GM21825 (cell line): ENCODE data around the gene MRPL9.

Experiments used
- ATAC-seq: cut with Tn5 transposase; IDR thresholded peaks from one replicate; pipeline ENCODE4 v1.9.1; 2021; ENCODE audit warnings: mild to moderate bottlenecking, moderate library complexity; ENCODE audit not compliant: unreplicated experiment

MRPL9 gene

GRCh38 chr1:151713874-151714273, 49.4 kb downstream of the MRPL9 start:
- ATAC-seq: no peak

DNA sequence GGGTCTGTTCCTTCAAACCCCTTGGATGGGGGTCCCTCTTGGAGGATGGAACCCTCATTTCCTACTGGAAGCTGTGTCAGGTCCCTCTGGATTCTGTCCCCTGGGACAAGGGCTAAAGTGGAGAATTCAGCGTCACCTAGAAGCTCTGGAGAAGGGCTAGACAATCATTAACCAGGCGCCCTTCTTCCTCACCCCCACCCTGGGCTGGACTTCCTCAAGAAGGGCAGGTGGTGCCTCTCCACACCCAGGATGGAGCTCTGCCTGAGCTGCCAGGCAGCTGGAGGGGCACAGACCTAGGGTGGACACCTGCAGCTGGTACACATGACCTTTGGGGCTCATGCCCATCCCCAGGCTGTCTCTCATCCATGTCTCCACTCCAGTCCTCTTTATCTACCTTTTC, 50.3 kb downstream of the MRPL9 start:
- ATAC-seq: no peak

DNA sequence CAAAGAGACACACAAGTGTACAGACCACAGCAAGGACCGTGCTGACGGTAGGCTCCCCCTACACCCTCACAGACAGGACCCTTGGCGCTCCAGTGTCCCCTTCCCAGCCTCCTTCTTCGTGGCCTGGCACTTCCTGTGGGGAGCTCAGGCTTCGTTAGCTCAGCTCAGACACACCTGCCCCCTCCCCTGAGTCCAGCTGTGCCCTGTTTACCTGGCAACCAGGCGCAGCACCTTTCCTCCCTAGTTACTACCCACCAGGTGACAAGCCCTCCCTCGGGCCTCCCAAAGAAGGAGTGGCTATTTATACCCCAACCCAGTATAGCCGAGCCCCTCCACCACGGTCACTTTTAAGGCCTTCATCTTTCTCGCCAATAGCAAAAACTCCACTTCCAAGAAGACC, 51.3 kb downstream of the MRPL9 start:
- no peak for ATAC-seq

DNA sequence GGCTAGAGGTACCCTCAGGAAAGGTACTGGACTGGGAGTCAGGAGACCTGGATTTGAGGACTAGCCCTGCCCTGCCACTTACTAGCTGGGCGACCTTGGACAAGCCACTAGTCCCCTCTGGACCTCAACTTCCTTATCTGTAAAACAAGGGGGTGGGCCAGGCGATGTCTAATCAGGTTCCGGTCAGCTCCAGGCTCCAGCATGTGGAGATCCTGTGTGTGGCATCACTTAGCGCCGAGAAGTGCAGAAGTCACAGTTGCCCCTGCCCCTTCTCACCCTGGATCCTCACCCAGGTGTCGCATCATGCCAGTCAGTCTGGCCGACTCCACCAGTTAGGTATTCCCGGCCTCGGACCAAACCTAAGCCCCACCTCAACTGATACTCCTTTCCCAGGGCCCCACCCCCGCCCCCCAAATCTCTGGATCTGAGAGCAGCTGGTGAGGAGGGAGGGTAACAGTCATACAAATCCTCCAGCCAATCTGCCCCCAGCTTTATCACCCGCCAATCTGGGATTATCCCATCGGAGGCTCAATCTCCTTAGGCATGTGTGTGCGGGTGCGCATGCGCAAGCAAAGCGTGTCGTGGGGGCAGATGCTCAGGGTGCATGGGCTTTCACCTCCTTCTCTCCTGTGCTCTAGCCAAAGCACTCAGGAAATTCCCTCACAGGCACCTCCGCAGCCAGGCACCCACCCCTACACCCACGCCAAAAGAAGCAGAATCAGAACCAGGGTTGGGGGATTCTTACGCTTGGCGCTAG, 52.1 kb downstream of the MRPL9 start:
- ATAC-seq: no peak

DNA sequence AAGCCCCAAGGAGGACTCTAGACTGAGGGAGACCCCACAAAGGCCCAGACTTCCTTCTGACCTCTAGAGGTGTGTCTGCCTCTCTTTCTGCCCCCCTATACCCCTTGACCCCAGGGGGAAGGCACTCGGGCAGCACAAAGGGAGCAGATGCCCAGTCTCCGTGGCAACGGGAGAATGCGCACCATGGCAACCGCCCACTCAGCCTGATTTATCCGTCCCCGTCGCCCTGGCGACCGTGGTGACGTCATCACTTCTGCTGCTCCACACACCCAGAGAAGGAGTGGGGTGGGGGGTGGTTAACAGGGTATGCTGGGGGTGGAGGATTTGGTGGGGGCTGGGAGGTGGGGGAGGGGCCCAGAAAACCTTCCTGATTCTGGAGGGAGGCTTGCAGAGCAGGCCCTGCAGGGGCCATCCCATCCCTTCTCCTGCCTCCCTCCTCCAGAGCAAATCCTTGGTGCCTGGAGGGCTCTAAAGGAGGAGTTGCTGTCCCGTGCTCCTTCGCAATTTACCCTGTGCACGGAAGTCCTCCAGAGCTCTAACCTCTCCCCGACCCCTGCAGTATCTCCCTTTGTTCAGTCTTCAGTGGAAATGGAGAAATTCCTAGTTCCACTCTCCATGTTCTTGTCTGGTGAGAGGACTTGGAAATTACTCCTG, 53.0 kb downstream of the MRPL9 start:
- ATAC-seq: no peak
